ENCODE measurements around the gene ZNF24. TPM values are rescaled to one million over a fixed set of nuclear protein-coding genes. Genes with fewer than 3 reads are reported as not detected.

The ZNF24 gene
- total RNA-seq, 2 donors from 2014 or later, result 74.7 to 92.1 TPM

DNA sequence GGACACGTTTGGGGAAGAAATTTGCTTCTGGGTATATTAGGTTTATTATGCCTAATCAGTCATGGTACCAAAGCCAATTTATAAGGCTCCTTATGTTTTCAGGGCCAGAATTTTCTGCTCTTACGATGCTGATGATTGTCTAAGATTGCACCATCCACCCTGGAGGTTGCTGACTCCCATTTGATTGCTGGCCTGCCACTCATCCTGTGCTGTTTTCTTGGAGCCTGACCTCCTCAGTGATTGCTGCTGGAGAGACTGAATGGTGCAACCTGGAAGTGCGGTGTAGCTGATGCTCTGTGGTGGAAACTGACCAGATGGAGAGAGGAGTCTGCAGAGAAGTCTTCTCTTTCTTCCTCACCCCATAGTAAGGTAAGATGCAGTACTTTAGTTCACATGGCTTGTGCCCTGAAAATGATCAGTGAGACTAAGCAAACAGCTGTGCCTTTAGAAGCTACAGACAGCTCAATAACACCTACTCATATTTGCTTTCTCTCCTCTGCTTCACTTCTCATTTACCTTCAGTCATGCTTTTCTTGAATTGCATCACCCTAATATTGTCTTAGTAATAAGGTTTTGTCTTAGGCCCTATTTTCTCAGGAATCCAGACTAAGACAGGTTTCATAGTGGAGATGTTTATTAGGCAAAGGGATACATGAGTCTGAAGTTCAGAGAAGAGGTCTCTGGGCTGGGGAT lies 17.4 kb downstream of the ZNF24 start:
- no peaks in the 10 kb centered on the region for H3K4me1 Mint-ChIP-seq
- no peak overlapping the region for H3K27ac Mint-ChIP-seq

DNA sequence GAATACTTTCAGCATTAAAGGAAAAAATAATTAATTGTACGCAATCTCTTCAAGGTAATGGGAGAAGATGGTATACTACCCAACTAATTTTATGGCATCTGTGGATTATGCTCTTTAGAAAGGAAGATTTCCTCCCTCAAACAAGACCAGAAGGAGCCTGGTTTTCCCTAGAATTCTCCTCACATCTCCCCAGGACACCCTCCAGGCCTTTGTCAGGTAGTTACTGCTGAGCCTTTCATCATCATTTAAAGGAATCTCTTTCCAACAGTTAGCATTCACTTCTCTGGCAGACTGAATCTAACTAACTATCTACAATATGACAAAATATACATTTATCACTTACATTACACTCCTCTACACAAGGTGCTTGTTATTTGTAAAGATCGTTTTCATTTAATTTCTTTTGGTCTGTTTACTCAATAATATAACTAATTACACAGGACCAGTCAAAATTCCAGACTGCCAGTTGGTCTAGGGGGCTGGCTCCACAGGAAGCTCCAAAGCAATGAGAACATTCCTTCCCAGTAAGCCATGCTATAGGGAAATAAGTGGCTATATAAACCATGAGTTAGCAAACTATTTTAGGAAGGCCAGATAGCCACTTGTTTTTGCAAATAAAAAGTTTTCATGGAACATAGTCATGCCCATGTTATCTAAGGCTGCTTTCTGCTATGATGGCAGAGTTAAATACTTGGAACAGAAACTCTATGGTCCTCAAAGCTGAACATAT lies 19.1 kb downstream of the ZNF24 start:
- Mint-ChIP-seq H3K4me1 (no peaks in the 10 kb centered on the region), H3K27ac (no peak overlapping the region), H3K27me3 (ENCODE audit: insufficient read depth) (no peaks in the 10 kb centered on the region), H3K36me3 (ENCODE audit: low read depth) (no peaks in the 10 kb centered on the region), H3K4me3 (no peak overlapping the region), H3K9me3 (no peaks in the 10 kb centered on the region)
- peak; percentile 65 for DNase-seq
- Histone ChIP-seq H3K9ac (ENCODE audit: extremely low read depth, low read length, poor library complexity, severe bottlenecking) (no peak overlapping the region), H3K27ac (ENCODE audit: low read depth, low read length) (no peak overlapping the region), H3K27me3 (ENCODE audit: control insufficient read depth, insufficient read depth, low read length, poor library complexity, severe bottlenecking) (no peaks in the 10 kb centered on the region), H3K36me3 (ENCODE audit: control insufficient read depth, insufficient read depth, low read length) (no peaks in the 10 kb centered on the region), H3K9me3 (ENCODE audit: control insufficient read depth, low read length) (no peaks in the 10 kb centered on the region), H3K4me3 (ENCODE audit: low read length) (no peak overlapping the region), H3K4me1 (ENCODE audit: control insufficient read depth, insufficient read depth, low read length) (no peaks in the 10 kb centered on the region)
- WGBS, 2 experiments (ENCODE audit: insufficient coverage in 1 of 2, insufficient read length in 1 of 2), result 100% methylated on average over 1 of the region's 2 CpGs; no CpG with 5 or more reads in 1 of the 2 experiments
- TF ChIP-seq, protein P1, sequence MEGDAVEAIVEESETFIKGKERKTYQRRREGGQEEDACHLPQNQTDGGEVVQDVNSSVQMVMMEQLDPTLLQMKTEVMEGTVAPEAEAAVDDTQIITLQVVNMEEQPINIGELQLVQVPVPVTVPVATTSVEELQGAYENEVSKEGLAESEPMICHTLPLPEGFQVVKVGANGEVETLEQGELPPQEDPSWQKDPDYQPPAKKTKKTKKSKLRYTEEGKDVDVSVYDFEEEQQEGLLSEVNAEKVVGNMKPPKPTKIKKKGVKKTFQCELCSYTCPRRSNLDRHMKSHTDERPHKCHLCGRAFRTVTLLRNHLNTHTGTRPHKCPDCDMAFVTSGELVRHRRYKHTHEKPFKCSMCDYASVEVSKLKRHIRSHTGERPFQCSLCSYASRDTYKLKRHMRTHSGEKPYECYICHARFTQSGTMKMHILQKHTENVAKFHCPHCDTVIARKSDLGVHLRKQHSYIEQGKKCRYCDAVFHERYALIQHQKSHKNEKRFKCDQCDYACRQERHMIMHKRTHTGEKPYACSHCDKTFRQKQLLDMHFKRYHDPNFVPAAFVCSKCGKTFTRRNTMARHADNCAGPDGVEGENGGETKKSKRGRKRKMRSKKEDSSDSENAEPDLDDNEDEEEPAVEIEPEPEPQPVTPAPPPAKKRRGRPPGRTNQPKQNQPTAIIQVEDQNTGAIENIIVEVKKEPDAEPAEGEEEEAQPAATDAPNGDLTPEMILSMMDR (conservative IDR thresholded peaks at IDR 0.05), result no peak

More for the DNA sequence above, 17.4 kb downstream of the ZNF24 start:
- no peak overlapping the region for H3K27ac ChIP-seq (ENCODE audit: low read depth, low read length)
- TF ChIP-seq, protein P1 (conservative IDR thresholded peaks at IDR 0.05), result no peak
- peaks cover 5% of the 10 kb centered on the region for H3K36me3 ChIP-seq (ENCODE audit: control insufficient read depth, insufficient read depth, low read length)
- no peaks in the 10 kb centered on the region for H3K27me3 Mint-ChIP-seq (ENCODE audit: insufficient read depth)
- DNase-seq, result peak; percentile 43
- H3K9me3 ChIP-seq (ENCODE audit: control insufficient read depth, low read length), result no peaks in the 10 kb centered on the region
- H3K9ac ChIP-seq (ENCODE audit: extremely low read depth, low read length, poor library complexity, severe bottlenecking), result no peak overlapping the region
- H3K9me3 Mint-ChIP-seq, result no peaks in the 10 kb centered on the region
- H3K27me3 ChIP-seq (ENCODE audit: control insufficient read depth, insufficient read depth, low read length, poor library complexity, severe bottlenecking), result no peaks in the 10 kb centered on the region
- no peak overlapping the region for H3K4me3 Mint-ChIP-seq
- WGBS, 2 experiments (ENCODE audit: insufficient coverage in 1 of 2, insufficient read length in 1 of 2), result 67 to 82% methylated on average over 2 to 3 of the region's 3 CpGs
- no peaks in the 10 kb centered on the region for H3K36me3 Mint-ChIP-seq (ENCODE audit: low read depth)
- H3K4me1 ChIP-seq (ENCODE audit: control insufficient read depth, insufficient read depth, low read length), result no peaks in the 10 kb centered on the region
- H3K4me3 ChIP-seq (ENCODE audit: low read length), result no peak overlapping the region

- Mint-ChIP-seq H3K4me3 (no peak overlapping the region), H3K9me3 (no peaks in the 10 kb centered on the region), H3K27ac (no peak overlapping the region), H3K36me3 (ENCODE audit: low read depth) (no peaks in the 10 kb centered on the region), H3K4me1 (no peaks in the 10 kb centered on the region), H3K27me3 (ENCODE audit: insufficient read depth) (no peaks in the 10 kb centered on the region)
- no peaks in the 10 kb centered on the region for H3K36me3 ChIP-seq (ENCODE audit: control insufficient read depth, insufficient read depth, low read length)
- no peak overlapping the region for H3K4me3 ChIP-seq (ENCODE audit: low read length)
- no peaks in the 10 kb centered on the region for H3K9me3 ChIP-seq (ENCODE audit: control insufficient read depth, low read length)
- 84 to 93% methylated on average over 2 to 3 of the region's 3 CpGs for WGBS, 2 experiments (ENCODE audit: insufficient coverage in 1 of 2, insufficient read length in 1 of 2)
- no peak overlapping the region for H3K27ac ChIP-seq (ENCODE audit: low read depth, low read length)
- no peaks in the 10 kb centered on the region for H3K4me1 ChIP-seq (ENCODE audit: control insufficient read depth, insufficient read depth, low read length)
- TF ChIP-seq, protein P1 (conservative IDR thresholded peaks at IDR 0.05), result no peak
- no peaks in the 10 kb centered on the region for H3K27me3 ChIP-seq (ENCODE audit: control insufficient read depth, insufficient read depth, low read length, poor library complexity, severe bottlenecking)
- H3K9ac ChIP-seq (ENCODE audit: extremely low read depth, low read length, poor library complexity, severe bottlenecking), result no peak overlapping the region
- no peak for DNase-seq
Measured at GRCh38 chr18:35322486-35323458, 21.4 kb downstream of the ZNF24 start.
